Measurements from ENCODE around the gene ICOS. TPM values are rescaled to one million over a fixed set of nuclear protein-coding genes. Genes with fewer than 3 reads are reported as not detected.

The ICOS gene
- total RNA-seq, 4 donors from 2014 or later = 0.48 to 0.85 (median 0.76) TPM; not detected in 1

- no peak for DNase-seq
- Histone ChIP-seq H3K27me3 (no peaks in the 10 kb centered on the region), H3K4me1 (peaks cover 0 to 5% (median 0%) of the 10 kb centered on the region in 3 donors), H3K27ac (no peak overlapping the region), H3K4me3 (no peak overlapping the region), H3K9me3 (no peaks in the 10 kb centered on the region), H3K36me3 (no peaks in the 10 kb centered on the region)
- TF ChIP-seq POLR2A (IDR thresholded peaks at IDR 0.05) = no peak
- TF ChIP-seq, protein P1, sequence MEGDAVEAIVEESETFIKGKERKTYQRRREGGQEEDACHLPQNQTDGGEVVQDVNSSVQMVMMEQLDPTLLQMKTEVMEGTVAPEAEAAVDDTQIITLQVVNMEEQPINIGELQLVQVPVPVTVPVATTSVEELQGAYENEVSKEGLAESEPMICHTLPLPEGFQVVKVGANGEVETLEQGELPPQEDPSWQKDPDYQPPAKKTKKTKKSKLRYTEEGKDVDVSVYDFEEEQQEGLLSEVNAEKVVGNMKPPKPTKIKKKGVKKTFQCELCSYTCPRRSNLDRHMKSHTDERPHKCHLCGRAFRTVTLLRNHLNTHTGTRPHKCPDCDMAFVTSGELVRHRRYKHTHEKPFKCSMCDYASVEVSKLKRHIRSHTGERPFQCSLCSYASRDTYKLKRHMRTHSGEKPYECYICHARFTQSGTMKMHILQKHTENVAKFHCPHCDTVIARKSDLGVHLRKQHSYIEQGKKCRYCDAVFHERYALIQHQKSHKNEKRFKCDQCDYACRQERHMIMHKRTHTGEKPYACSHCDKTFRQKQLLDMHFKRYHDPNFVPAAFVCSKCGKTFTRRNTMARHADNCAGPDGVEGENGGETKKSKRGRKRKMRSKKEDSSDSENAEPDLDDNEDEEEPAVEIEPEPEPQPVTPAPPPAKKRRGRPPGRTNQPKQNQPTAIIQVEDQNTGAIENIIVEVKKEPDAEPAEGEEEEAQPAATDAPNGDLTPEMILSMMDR (IDR thresholded peaks at IDR 0.05) = no peak
- intact Hi-C loops (cut with DNase I) = no loop called here
- WGBS, 2 donors = 61 to 95% methylated on average over 1 of the region's 1 CpG
Observed at GRCh38 chr2:203948733-203949132, 12.2 kb downstream of the ICOS start.

DNA sequence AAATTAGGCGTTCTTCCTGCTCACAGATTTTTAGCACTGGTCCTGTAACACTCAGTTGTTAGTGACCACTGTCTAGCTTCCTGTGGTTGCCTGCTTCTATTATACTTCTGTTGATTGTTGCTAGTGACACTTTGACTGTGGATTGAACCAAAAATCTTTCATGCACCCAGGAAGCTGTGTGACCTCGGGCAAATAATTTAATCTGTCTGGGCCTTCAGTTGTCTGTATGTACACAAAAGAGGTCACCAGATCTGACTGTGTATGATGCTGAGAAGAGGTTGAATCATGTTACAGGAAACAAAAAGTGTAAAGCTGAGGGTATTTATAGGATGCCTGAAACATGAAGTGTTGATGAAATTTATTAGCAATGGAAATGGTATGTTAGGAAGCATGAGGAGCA is 12.7 kb downstream of the ICOS start:
- H3K4me1 ChIP-seq = peaks cover 0 to under 1% (median 0%) of the 10 kb centered on the region in 3 donors
- no peaks in the 10 kb centered on the region for H3K27me3 ChIP-seq
- no peak overlapping the region for H3K27ac ChIP-seq
- no peaks in the 10 kb centered on the region for H3K36me3 ChIP-seq
- TF ChIP-seq POLR2A (IDR thresholded peaks at IDR 0.05) = no peak
- TF ChIP-seq, protein P1 (IDR thresholded peaks at IDR 0.05) = no peak
- H3K9me3 ChIP-seq = no peaks in the 10 kb centered on the region
- H3K4me3 ChIP-seq = no peak overlapping the region
- 59 to 70% methylated on average over 2 of the region's 2 CpGs for WGBS, 2 donors
- DNase-seq = no peak
- intact Hi-C loops (cut with DNase I) = no loop called here

GRCh38 chr2:203951366-203951902 is 14.9 kb downstream of the ICOS start:
- TF ChIP-seq, protein P1 (IDR thresholded peaks at IDR 0.05) = no peak
- no peak for TF ChIP-seq POLR2A (IDR thresholded peaks at IDR 0.05)

GRCh38 chr2:203959265-203959664 is 22.7 kb downstream of the ICOS start:
- 72 to 80% methylated on average over 4 of the region's 4 CpGs for WGBS, 2 donors
- no peak for DNase-seq
- Histone ChIP-seq H3K9me3 (no peaks in the 10 kb centered on the region), H3K27me3 (no peaks in the 10 kb centered on the region), H3K4me3 (no peak overlapping the region), H3K4me1 (no peaks in the 10 kb centered on the region), H3K27ac (no peak overlapping the region), H3K36me3 (no peaks in the 10 kb centered on the region)
- intact Hi-C loops (cut with DNase I) = no loop called here
- no peak for TF ChIP-seq POLR2A (IDR thresholded peaks at IDR 0.05)
- TF ChIP-seq, protein P1 (IDR thresholded peaks at IDR 0.05) = no peak

More at GRCh38 chr2:203951366-203951902, 14.9 kb downstream of the ICOS start:
- Histone ChIP-seq H3K27ac (no peak overlapping the region), H3K9me3 (no peaks in the 10 kb centered on the region), H3K36me3 (no peaks in the 10 kb centered on the region), H3K4me3 (no peak overlapping the region), H3K4me1 (no peaks in the 10 kb centered on the region), H3K27me3 (no peaks in the 10 kb centered on the region)
- intact Hi-C loops (cut with DNase I) = no loop called here
- no peak for DNase-seq
- WGBS, 2 donors = 52 to 61% methylated on average over 9 to 10 of the region's 10 CpGs

DNA sequence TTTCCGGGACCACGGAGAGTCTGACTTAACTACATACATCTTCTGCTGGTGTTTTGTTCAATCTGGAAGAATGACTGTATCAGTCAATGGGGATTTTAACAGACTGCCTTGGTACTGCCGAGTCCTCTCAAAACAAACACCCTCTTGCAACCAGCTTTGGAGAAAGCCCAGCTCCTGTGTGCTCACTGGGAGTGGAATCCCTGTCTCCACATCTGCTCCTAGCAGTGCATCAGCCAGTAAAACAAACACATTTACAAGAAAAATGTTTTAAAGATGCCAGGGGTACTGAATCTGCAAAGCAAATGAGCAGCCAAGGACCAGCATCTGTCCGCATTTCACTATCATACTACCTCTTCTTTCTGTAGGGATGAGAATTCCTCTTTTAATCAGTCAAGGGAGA is 23.1 kb downstream of the ICOS start:
- intact Hi-C loops (cut with DNase I) = no loop called here
- H3K4me1 ChIP-seq = no peaks in the 10 kb centered on the region
- no peaks in the 10 kb centered on the region for H3K27me3 ChIP-seq
- no peaks in the 10 kb centered on the region for H3K36me3 ChIP-seq
- H3K4me3 ChIP-seq = no peak overlapping the region
- DNase-seq = no peak
- 69 to 82% methylated on average over 4 of the region's 4 CpGs for WGBS, 2 donors
- H3K9me3 ChIP-seq = no peaks in the 10 kb centered on the region
- TF ChIP-seq, protein P1 (IDR thresholded peaks at IDR 0.05) = no peak
- no peak for TF ChIP-seq POLR2A (IDR thresholded peaks at IDR 0.05)
- H3K27ac ChIP-seq = no peak overlapping the region
